K562 (cell line): ENCODE measurements around the gene DAB2IP.

Experiments
- BRF1 ChIP-seq: IDR thresholded peaks from 3 replicates; pipeline ENCODE4 v1.6.1; 2011; ENCODE audit warnings: borderline replicate concordance, mild to moderate bottlenecking; ENCODE audit not compliant: insufficient read length; ENCODE audit errors: extremely low read depth
- CBX1 ChIP-seq: sonication (generic); IDR thresholded peaks from 2 replicates; pipeline ENCODE4 v1.6.1; 2016; ENCODE audit warnings: antibody characterized with exemption, low read depth, mild to moderate bottlenecking
- CBX8 ChIP-seq: fragments of 200-600 bp; sonication (generic); IDR thresholded peaks from 2 replicates; pipeline ENCODE4 v1.6.1; 2012; ENCODE audit warnings: borderline replicate concordance, mixed run types, low read depth, mild to moderate bottlenecking, moderate library complexity, mixed read lengths, low read length, control low read depth, inconsistent platforms; ENCODE audit not compliant: poor library complexity, severe bottlenecking; ENCODE audit errors: extremely low read depth
- CTCF ChIP-seq, 3 experiments: IDR thresholded peaks in 2 of 3; conservative IDR thresholded peaks in 1 of 3; 2 replicates each; pipeline ENCODE4 v1.5.1; 2011 to 2012; ENCODE audit warnings: low read length in 3 of 3, mild to moderate bottlenecking in 3 of 3, control low read depth in 2 of 3, improper control_type of control experiment in 1 of 3, inconsistent platforms in 1 of 3, low read depth in 1 of 3, mixed read lengths in 1 of 3, moderate library complexity in 1 of 3; ENCODE audit not compliant: insufficient read depth in 2 of 3
- E4F1 ChIP-seq: fragments of 250-450 bp; sonication (Bioruptor Pico); IDR thresholded peaks from 2 replicates; pipeline ENCODE4 v1.5.0; 2021; ENCODE audit warnings: mild to moderate bottlenecking, borderline replicate concordance
- EGR1 ChIP-seq: fragments of 450-650 bp; conservative IDR thresholded peaks from 2 replicates; pipeline ENCODE4 v1.6.1; 2017; ENCODE audit warnings: mild to moderate bottlenecking
- MEF2A ChIP-seq: IDR thresholded peaks from 2 replicates; pipeline ENCODE4 v1.6.1; 2011; ENCODE audit warnings: low read depth, mild to moderate bottlenecking, low read length, moderate library complexity; ENCODE audit not compliant: control insufficient read depth
- NCOA1 ChIP-seq: fragments of 450-650 bp; IDR thresholded peaks from 2 replicates; pipeline ENCODE4 v1.6.1; 2016; ENCODE audit warnings: low read depth
- RFX5 ChIP-seq: IDR thresholded peaks from 2 replicates; pipeline ENCODE4 v1.6.1; 2011; ENCODE audit warnings: low read depth, mild to moderate bottlenecking, improper control_type of control experiment, low read length
- SETDB1 ChIP-seq: IDR thresholded peaks from one replicate; pipeline ENCODE4 v1.6.1; 2012; ENCODE audit warnings: low read length, control low read depth, inconsistent platforms
- SIX5 ChIP-seq, 2 experiments: IDR thresholded peaks; 2 replicates each; pipeline ENCODE4 v1.6.1; 2011; ENCODE audit warnings: low read length in 2 of 2, borderline replicate concordance in 1 of 2, low read depth in 1 of 2, mild to moderate bottlenecking in 1 of 2, moderate library complexity in 1 of 2; ENCODE audit not compliant: insufficient read depth in 1 of 2
- ZBTB8A ChIP-seq: fragments of 450-650 bp; IDR thresholded peaks from 2 replicates; pipeline ENCODE4 v1.6.1; 2018; ENCODE audit warnings: mild to moderate bottlenecking, moderate library complexity; ENCODE audit not compliant: partially characterized antibody
- ZNF436 ChIP-seq: fragments of 250-450, 450-650 bp; sonication (Bioruptor Pico); formaldehyde crosslinking; IDR thresholded peaks from 2 replicates; pipeline ENCODE4 v1.7.0; 2020; ENCODE audit warnings: mild to moderate bottlenecking

GRCh38 chr9:121786543-121786948 lies 135.1 kb downstream of the DAB2IP start:
- TF ChIP-seq ZBTB8A (no peak), CTCF (IDR thresholded peaks at IDR 0.05 in 2 of 3, conservative IDR thresholded peaks at IDR 0.05 in 1 of 3; ENCODE audit: insufficient read depth in 2 of 3, low read depth in 1 of 3, low read length in 3 of 3) (no peak), SIX5 (IDR thresholded peaks at IDR 0.05; ENCODE audit: borderline replicate concordance in 1 of 2, insufficient read depth in 1 of 2, low read depth in 1 of 2, low read length in 2 of 2) (no peak), ZNF436 (CRISPR knock-in tag) (no peak), RFX5 (no peak), NCOA1 (no peak), CBX8 (no peak), EGR1 (no peak), E4F1 (CRISPR knock-in tag) (no peak), MEF2A (no peak), BRF1 (no peak), SETDB1 (no peak), CBX1 (no peak)
